ENCODE data around the gene CELF2.
A peak's percentile ranks its signal among the peaks of the same experiment; 100 is the strongest.
"Not testable (repeated sequence)": the region's sequence is repeated elsewhere in the genome, so short reads cannot be mapped to it uniquely, and the experiment has no call there.

CELF2 gene

DNA sequence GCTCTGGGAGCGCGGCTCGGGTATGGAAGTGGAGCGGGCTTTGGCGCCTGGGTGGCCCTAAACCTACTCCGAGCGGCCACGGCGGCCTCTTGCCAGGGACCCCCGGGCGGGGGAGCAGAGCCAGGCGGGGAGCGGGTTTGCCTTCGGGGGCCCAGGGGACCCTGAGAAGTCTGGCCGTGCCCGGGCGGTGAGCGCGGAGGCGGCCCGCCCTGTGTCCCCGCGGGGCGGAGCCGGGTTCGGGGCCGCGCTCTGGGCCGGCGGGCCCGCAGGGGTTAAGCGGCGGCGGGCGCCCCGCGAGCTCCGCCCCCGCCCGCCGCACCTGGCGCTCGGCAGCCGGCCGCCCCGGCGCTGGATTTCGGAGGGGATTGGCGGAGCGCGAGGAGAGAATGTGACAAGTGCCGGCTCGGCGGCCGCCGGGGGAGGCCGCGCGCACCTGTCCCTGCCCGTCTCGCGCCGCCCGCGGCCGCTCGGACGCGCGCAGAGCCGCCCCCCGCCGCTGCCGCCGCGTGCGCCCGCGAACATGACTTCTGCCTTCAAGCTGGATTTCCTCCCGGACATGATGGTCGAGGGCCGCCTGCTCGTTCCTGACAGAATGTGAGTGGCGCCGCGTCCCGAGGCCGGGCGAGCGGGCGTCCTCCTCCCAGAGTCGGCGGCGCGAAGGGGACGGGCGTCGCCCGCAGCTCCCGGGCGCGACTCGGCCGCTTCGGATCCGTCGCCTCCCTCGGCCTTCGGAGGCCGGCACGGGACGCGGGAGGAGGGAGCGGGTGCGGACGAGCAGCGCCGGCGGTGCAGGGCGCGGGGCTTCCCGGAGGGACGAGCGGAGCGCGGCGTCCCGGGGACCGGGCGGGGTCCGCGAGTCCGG, at the start of gene CELF2:
TSS of gene CELF2 (plus strand) at position 303 of the 862 bp plus-strand sequence. CDS start at position 521, 218 bp downstream.
- peak; percentile 34 for DNase-seq

DNA sequence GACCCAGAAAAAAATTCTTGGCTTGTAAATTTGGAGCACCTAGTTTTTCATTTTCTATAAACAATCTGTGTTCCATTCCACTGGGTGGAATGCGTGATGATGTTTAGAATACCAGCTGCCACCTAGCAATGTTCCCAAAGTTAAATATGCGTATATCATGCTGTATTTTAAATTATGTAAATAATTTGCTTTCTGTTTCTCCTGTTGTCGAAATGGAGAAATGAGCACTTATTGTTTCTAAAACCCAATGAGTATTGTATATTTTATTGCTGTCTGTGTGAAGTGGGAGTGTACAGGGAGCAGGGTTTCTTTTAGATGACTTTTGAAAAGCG, 49.4 kb upstream of the CELF2 start:
- DNase-seq = no peak

DNA sequence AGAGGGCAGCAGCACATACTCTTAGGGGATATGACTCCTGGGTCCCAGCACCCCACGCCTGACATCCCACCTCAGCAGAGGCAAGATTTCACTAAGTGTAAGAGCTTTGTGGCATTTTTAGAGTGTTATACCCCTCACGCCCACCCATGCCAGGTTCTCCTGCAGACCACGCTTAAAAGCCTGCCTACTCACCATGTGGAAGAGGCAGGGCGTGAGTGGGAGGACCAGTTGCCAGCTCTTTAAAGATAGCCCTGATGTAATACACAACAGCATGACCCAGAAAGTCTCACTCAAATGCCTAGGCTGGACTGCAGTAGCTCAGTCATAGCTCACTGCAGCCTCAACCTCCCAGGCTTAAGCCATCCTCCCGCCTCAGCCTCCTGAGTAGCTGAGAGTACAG, 44.4 kb upstream of the CELF2 start:
- DNase-seq = no peak

DNA sequence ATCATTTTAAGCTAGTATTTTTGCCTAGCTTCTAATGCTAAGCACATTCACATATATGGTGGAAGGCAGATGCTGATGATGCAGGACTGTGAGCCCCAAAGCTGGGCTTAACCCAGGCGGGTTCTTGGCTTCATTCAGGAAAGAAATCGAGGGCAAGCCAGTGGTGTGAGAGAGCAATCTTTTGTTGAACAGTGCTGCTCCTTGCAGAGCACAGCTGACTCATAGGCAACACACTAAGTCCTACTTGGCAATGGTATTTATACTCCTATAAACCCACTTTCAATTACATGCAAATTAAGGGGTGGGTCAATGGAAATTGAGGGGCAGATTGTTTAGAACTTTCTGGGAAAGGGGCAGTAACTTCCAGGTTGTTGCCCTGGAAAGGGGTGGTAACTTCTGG, 42.0 kb upstream of the CELF2 start:
- no peak for DNase-seq

DNA sequence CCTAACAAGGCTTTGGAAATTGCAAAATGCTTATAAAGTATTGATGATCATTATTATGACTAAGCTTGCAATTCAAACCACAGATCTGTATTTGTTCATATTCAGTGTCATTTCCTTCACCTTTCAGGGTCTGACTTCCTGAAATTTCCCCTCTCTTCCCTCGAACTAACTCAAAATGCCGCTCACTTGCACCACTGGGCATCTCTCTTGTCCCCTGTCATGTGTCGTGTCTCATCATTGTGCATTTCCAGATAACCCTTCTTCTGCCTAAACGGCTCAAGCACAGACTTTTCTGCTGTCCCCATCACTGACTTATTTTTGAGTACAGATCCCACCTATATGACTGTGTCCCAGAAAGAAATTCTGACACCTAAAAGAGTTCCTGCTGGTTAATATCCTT, 41.0 kb upstream of the CELF2 start:
- no peak for DNase-seq

DNA sequence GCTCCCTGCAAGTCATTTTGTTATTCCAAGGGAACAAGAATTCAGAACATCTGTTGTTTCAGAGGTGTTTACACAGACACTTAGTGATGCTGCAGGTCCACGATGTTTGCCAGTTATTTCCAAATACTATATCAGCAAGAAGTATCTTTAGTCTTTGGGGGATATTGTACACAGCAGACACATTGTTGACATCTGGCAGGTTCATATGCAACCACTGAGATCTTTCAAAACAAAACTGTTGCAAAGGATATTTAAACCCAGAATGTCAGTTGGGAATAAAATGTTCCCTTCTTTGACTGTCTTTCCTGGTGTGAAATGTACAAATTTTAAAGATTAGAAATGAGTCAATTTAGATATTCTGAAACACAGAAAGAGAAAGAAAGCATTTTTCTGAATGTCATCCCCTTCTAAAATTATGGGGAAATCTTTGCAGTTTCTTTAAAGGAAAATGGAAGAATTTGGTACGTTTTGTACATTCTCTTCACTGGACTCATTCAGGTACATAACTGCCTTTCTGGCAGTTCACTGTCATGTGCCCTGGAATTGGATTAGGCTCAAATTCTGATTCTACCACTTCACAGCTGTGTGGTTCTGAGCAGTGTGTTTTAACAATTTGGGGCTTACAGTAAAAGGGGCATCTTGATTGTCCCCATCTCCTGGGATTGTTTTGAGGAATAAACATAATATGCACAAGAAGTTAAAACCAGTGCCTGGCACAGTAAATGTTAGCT, 40.3 kb upstream of the CELF2 start:
- DNase-seq = no peak

DNA sequence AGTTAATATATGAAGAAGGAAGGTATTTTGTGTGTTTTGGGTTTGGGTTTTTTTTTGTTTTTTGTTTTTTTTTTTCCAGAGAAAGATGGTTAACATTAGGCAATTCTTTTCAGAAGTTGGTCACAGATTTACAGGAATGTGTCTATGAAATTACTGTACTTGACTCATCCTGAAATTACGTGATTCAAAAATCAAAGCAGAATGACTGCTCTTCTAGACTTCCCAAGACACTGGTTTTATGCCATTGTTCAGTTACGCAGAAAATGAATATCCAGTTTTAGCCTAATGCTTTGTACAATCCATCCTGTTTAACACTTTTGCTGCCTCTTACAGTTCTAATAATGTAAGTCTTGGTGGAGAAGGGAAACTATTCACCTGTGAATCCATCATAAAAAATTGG, 39.7 kb upstream of the CELF2 start:
- no peak for DNase-seq

DNA sequence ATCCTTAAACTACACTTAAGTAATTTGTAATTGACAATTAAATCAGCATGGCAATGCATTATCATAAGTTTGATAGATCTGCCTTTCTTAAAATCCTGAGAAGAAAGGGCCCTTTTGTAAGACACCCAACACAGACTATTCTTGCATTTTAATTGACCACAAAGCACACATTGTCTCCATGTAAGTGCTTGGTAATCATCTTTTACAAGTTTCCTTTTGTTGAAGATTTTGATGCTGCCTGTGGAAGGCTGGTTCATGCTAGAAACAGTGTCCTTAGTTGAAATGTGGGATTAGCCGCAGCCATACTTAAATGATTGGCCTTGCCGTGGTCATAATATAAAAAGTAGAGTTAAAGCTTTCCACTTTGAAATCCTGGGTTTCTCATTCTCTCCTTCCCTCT, 32.3 kb upstream of the CELF2 start:
- no peak for DNase-seq

DNA sequence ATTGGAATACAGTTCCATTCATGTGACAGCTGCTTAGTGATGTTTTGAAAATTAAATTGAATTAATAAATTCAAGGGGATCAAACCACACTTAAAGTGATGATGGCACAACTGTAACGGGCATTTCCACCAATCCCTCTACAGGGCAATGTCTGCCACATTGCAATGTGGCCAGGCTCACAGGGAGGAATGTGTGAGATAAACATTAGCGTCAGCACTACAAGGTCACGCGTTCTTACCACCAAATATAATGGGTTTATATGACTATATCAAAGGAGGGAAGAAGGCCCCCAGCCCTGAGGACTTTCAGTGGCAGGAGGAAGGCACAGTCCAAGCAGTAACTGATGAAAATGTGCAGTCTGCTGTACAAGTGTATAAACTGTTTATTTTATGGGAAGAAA, 31.1 kb upstream of the CELF2 start:
- no peak for DNase-seq

DNA sequence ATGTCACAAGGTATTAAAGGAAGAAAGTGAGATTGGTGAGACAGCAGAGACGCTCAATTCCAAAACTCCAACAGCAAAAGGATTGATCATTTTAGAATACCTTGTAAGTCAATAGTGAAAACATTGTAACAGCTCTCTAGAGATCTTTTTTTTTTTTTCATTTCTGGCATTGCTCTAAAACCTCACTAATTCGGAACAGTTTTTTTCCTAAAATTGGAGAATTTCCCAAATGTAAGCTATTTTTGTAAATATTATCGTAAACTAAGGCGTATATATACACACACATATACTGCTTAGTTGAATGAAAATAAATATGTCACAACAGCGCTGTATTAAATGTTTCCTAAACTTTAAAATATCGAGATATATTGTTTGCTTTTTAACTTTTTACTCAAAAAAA, 30.6 kb upstream of the CELF2 start:
- DNase-seq = no peak

DNA sequence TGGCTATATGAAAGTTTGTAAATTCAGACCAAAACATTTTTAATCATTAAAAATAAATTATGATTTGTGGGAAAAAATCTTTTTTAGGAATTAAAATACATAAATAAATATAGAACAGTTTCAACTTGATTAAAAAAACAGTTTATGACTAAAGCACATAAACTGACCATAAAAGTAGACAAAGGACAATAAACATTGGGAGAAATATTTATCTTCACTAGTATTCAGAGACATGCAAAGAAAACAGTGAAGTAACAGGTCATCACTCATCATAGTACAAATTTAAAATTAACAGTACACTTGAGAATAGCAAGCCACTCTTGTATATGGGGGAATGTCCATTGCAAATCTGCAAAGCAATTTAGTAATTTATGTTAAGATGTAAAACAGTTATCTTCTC, 28.0 kb upstream of the CELF2 start:
- no peak for DNase-seq

DNA sequence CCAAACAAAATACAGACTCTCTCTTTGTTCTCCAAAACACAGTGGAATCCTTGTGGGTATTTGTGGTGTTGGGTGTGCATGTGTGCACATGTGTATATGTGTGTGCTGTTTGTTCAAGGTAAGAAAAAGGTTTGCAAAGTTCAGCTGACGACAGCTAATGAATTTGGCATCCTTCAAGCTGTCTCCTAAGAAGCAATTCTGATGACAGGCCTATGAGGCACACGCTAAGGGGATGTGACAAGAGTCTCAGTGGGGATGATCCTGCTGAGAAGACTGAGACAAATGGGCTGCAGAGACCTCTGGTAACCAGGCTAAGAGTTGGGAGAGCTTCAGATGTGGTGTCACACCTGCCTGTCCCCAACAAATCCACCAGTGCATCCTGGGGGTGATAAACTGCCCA, 26.5 kb upstream of the CELF2 start:
- DNase-seq = no peak

DNA sequence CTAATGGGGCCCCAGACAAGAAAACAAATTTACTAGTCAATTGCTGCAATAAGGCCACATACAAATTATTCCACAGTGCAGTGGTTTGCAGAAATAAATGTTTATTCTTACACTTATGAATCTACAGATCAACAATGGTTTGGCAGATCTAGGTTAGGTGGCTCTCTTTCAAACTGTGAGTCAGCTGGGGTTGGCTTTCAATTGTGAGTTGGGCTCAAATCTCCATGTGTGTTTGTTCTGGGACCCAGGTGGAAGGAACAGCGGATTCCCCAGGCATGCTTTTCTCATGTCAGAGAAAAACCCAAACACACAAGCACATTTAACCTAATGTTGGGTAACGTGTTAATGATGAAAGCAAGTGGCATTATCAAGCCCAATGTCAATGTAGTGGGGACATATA, 25.6 kb upstream of the CELF2 start:
- no peak for DNase-seq

DNA sequence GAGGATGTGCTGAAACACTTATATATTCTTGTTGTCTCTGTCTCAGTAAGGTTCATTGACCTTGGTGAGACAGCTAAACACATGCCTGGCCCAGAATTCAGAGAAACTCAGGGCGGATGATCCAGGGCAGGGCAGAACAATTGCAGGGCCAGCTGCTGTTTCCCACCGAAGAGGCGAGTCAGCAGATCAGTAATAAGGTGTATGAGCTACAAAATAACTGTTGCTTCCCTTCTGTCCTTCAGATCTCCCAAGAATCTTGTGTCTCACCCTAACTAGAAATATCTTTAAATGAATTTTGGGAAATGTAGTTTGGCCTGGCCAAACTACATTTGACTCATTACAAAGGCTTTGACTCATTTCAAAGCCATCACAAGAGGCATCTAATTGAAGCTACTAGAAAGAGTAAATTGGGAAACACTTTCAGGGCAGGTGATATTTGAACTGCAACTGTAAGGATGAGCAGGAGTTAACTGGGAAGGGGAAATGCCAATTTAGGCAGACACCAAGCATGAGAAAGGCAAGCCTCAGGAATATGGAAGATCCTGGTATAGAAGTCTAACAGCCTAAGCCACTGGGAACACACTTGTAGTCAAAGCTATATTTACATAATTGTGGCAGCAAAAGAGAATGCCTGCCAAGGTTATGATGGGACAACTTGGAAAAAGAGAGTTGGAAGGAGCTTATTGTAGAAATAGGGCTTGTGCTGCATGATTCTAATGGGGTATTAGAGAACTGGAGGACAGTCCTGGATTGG, 24.5 kb upstream of the CELF2 start:
- no peak for DNase-seq

DNA sequence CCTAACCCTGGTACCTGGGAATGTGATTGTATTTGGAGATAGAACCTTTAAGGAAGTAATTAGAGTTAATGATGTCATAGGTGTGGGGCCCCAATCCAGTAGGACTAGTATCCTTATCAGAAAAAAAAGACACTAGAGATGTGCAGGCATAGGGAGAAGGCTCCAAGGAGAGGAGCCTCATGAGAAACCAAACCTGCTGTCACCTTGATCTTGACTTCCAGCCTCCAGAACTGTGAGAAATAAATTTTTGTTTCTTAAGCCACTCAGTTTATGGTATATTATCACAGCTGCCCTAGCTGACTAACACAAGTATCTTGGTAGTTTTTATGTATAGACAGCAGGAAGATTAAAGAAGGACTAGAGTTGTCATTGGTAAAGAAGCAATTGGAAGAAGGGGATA, 23.9 kb upstream of the CELF2 start:
- no peak for DNase-seq

DNA sequence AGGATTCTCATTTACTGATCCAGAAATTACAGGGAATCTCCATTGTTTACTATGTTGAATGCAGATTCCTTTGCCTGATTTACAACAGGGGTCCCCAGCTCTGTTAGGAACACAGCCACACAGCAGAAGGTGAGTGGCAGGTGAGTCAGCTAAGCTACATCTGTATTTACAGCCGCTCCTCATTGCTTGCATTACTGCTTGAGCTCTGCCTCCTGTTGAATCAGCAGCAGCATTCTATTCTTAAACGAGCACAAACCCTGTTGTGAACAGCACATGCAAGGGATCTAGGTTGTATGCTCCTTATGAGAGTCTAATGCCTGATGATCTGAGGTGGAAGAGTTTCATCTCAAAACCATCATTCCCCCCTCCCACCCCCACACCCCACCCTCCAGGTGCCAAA, 23.3 kb upstream of the CELF2 start:
- DNase-seq = no peak

DNA sequence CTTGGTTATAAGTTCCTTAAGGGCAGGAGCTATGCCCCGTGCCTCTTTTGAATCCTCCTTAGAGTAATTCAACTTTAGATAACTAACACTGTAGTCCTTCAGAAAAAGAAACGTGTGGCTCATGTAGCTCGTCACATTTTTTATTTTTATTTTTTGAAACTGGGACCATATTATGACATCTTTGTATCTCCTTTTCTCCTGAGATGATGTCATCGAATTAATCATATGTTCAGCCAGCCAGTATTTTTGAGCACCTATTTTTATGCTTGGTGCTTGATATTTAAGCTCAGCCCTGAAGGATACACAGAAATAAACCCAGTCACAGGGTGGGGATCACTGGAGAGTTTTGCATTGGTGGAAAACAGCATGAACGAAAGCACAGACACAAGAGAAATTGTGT, 22.6 kb upstream of the CELF2 start:
- no peak for DNase-seq

DNA sequence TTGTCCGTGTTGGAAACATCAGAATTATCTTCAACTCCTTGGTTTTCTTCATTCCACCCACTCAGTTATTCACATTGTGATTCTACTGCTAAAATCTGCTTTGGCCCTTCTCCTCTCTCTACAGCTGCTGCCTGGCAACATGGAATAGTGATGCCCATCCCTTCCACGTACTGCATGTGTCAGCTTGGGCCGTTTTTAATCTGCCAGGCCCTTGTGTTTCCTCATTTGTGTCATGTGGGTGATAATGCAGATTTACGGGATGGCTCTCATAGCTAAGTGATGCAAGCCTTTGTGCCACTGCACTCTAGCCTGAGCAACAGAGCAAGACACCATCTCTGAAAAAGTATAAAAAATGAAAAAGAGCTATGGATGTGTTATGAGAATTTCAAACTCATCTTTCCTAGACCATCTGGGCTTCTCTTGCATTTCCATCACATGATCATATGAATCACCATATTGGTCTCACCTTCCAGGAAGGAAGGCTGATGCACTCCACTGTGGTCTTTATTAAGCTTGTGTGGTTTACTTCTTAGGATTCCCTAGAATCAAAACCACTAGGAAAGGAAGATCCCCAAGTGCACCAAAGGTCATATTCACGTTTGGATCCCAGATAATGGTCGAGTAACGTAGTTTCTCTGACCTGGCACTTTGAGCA, 20.6 kb upstream of the CELF2 start:
- DNase-seq = no peak

DNA sequence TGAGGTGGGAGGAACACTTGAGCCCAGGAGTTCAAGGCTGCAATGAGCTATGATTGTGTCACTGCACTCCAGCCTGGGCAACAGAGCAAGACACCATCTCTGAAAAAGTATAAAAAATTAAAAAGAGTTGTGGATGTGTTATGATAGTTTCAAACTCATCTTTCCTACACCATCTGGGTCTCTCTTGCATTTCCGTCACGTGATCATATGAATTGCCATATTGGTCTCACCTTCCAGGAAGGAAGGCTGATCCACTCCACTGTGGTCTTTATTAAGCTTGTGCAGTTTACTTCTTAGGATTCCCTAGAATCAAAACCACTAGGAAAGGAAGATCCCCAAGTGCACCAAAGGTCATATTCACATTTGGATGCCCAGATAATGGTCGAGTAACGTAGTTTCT, 18.2 kb upstream of the CELF2 start:
- DNase-seq = not testable (repeated sequence)

DNA sequence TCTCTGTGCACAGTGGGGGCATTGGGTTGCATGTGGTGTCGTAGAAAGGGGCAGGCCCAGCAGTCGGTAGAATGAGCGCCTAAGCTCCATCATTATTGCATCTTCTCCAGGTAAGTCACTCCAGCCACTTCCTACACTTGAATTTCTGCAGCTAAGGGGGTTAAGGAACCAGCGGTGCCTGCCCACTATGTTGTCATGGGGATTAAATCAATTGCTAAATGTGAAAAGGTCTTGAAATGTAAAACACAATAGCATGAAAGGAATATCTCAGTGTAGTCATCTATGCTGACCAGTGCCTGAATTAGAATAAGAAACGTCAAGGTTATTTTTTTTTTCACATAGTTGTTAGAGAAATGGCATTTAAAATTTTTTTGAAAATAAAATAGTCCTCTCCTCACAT, 15.2 kb upstream of the CELF2 start:
- no peak for DNase-seq

DNA sequence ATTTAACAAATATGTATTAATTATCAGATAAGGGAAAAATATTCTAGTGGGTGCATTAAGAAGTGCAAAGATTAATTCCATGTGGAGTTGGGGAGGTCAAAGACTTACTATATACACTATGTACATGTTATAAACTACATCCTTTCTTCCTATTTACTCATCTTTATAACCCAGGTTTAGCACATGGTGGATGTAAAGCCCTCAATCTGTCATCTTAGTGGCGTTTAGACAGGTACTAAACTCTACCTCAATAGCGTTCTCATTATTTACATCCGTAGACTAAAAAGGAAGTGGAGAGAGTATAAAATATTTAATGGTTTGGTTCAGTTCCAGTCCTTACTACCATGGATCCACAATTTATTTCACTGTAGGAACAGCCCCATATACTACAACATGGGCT, 14.8 kb upstream of the CELF2 start:
- no peak for DNase-seq

DNA sequence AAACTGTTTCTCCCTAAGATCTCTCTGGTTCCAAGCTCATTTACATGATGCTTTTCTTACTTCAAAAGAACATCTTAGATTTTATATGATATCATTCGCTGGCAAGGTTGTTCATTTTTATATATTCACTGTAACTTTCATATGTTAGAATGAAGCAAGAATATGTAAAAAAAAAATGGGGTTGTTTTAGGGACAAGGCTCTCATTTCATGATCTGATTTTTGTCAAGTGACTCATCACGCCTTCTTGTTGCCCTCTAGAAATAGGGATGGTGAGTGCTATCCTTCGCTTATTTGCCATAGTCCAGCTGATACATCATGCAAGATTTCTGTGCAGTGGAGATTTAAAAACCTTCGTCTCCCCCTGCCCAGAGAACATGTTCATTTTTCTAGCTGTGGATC, 14.0 kb upstream of the CELF2 start:
- no peak for DNase-seq

Measured in NCI-H1105 treated with DMSO at 0.1 percent for 48 hours (cell line).